IPS DF 19.7 (cell line): ENCODE results near the gene URAD.

Source experiments
- DNase-seq: peaks from one replicate; pipeline ENCODE4 v3.0.0-alpha.2; 2013; ENCODE audit warnings: low read depth, low spot score

The URAD gene

DNA sequence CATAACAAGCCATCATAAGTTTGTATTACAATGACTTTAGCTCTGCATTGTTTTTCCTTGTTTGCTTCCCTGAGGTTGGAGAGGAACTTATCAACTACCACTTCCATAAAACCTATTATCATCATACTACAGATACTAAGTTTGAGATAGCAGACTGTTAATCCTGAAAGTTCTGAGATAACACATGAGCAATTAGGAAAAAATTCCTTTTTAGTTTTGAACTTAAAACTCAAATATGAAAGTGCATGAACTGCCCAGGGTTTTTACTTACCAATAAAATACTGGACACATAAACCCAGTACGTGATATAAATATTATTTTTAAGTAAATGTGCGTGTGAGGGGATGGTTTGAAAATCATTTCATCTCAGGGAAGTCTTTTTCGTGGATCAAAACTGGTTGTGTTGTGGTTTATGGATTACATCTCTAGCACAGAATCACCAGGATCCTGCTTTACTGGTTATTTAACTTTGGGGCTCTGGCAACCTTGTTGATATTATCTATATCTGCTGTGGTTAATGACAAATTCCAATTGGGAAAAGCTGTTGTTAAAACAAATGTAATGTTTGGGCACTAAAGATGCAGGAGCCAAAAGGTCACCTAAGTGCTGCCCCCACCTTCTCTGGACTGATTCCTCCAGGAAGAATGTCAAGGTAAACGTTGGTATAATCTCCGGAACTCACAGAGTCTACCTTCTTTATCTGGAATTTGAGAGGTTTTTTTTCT, 31.8 kb downstream of the URAD start:
- DNase-seq, result no peak

DNA sequence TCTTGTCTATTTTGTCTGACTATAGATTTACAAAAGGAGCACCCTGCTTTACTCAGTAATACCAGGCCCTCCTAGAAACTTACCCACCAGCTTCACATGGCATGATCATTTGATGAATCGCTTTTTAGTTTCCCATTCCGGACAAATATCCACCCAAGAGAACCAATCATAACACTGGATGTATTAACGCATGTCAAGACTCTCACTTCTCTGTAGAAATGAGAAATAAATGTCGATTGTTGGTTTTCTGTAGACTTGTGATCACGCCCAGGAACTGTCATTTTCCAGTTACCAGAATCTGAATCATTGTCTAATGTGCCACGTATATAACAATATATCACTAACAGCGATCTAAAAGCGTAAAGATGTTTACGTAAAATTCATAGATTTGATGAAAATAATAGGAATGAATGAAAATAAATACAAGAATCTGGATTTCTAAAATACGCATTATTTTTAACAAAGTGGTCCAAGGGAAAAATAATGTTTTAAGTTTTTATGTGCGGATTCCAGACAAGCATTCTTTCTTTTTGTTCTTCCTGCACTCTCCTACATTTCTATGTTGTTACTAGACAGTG, 33.4 kb downstream of the URAD start:
- DNase-seq, result no peak

DNA sequence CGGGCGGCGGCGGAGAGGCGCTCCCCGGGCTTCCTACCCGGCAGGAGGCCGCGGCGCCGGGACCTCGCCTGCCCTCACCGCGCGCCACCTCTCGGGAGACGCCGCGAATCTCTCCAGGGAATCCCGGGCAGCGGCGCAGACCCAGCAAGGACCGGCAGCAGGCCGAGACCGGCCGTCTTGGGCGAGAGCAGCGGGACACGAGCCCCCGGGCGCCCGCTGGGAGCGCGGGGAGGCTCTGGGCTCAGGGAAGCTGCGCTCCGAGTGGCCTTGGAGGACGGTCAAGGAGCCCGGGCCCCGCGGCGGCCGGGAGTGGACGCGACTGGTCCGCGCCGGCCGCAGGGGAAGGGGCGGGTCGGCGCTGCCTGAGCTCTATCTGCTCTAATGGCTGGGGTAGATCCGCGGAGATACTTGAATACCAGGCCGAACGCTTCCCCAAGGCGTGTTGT, 34.1 kb downstream of the URAD start:
- DNase-seq, result no peak

DNA sequence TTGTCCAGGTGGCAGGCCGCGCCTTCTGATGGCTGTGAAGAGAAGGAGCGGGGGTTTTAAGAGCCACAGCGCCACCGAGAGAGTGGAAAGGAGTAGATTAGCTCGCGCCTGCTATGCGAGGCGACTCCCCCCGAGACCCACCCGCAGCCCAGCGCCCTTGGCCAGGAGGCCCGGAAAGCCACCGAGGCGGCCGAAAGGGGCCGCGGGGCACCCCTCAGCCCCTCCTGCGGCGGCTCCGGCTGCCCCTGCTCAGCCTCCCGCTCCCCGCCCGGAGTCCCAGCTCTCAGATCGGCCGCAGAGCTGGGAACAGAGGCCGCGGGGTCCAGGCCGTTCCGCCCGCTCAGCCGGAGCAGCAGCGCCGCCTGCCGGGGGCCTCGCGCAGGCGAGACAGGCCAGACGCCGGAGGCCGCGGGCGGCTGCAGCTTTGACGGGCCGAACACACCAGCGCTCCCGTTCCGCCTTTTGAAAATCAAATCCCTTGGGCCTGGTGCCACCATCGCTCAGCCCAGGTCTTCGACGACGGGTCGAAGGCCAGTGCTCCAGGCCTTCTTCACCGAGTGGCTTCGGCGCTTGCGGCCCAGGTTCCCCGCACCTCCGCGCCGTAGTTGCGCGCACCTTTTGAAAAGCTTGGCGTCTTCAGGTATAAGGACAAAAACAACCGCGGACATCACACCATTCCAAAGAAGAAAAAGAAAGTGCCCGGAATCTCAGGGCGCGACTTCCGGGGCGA, 34.7 kb downstream of the URAD start:
- DNase-seq, result no peak

DNA sequence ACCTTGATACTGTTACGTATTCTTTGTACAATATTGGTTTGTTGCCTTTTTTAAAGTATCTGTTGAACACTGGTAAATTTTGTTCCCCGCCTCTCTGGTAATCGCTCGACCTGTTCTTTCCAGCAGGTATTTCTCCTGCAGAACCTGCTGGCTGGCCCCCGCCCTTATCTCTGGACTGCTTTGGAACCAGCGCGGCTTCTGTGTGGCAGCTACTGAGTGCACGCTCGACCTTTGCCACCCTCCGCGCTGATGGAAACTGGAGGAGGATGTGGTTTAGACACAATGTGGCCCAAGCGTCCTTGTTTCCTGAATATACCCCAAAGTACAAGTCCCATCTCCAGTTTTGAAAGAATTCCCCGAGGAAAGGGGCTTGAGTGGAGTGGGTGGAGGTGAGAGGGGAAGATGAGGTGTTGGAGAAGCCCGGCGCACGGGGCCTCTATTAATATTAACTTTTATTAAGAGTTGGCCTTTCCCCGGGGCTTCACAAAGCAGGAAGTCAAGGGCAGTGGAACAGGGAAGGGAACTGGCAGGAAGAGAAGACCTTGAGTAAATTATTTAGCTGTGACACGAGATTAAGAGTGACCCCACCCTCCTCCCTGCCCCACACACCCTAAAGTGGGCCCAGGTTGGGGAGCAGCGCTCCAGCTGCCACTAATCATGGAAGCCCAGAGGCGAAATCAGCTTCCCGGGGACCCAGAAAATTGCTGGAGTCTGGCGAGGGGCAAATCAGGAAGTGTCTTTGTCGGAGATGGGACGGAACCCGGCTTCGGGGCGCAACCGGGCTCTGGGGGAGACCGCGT, 35.4 kb downstream of the URAD start:
- DNase-seq, result no peak

DNA sequence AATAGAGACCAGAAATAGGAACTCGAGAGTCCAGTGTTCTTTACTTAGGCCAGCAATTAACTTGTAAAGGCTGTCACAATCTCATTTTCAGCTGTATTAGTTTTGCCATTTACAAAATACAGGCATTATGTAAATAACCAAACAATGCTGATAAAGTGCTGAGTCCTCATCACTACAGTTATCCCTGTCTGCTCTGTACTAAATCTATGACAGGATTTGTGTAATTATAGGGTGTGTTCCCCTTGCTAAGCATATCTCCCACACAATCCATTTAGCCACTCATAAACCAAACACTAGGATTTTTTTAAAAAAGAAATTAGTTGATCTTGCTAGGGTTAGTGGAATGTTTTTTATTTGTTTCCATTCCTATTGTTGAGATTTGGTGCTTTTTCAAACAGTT, 45.5 kb downstream of the URAD start:
- no peak for DNase-seq

DNA sequence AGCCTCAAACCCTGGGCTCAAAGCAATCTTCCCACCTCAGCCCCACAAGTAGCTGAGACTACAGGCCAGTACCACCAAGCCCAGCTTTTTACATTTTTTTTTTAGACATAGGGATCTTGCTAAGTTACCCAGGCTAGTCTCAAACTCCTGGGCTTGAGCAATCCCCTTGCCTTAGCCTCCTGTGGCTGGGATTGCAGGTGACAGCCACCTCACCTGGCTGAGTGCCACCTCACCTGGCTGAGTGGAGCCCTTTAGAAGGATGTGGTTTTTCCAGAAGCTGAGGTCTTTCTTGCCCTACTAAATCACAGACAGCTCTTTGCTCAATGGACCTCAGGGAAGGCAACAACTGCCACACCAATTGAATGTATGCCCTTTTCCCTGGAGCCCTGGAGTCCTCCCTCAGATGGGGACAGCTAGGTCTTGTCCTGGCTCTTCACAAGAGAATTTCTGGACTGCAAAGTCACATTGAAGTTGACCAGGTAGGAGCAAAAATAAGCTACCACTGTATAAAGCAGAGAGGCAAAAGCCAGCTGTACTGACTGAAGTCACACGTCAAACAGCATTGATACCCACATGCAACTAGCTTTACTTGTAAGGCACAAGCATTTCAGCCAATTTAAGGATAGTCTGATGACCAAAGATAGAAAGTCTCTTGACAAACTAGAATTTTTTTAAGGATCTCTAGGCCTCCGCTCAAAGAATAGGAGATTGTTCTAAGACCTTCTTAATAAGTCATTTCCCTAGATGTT, 54.7 kb downstream of the URAD start:
- no peak for DNase-seq

DNA sequence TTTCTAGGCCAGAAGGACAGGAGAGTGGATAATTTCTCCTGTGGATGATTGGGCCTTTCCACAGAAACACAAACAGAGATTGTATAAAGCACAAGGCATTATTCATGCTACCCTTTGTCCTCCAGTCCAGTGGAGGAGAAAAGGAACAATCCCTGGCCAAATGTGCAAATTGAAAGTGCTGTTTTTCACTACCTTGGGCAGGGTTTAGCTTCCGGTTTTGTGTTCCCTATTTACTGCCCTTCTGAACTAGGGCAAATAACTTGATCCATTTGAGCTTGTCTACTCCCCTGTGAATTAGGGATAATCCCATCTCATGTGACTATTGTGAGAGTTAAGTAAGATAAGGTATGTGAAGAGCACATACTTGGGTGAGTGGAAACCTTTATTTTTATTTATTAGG, 55.4 kb downstream of the URAD start:
- no peak for DNase-seq

DNA sequence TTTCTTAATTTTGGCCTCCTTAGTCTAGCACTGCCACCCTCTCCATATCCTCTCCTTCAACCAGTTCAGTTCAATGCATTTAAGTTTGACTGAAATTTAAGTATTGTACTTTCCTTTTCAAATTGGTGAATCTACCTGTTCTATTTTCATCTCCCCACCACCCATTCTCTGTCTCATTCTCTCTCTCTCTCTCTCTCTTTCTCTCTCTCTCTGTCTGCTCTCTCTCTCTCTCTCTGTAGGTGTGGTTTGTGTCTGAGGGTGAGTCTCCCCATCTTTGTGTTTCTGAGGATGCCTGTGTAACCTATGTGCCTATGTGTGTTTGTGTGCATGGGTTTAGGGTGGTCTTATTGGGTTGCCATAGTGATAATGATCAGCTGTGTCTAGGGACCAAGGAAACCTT, 58.6 kb downstream of the URAD start:
- no peak for DNase-seq

DNA sequence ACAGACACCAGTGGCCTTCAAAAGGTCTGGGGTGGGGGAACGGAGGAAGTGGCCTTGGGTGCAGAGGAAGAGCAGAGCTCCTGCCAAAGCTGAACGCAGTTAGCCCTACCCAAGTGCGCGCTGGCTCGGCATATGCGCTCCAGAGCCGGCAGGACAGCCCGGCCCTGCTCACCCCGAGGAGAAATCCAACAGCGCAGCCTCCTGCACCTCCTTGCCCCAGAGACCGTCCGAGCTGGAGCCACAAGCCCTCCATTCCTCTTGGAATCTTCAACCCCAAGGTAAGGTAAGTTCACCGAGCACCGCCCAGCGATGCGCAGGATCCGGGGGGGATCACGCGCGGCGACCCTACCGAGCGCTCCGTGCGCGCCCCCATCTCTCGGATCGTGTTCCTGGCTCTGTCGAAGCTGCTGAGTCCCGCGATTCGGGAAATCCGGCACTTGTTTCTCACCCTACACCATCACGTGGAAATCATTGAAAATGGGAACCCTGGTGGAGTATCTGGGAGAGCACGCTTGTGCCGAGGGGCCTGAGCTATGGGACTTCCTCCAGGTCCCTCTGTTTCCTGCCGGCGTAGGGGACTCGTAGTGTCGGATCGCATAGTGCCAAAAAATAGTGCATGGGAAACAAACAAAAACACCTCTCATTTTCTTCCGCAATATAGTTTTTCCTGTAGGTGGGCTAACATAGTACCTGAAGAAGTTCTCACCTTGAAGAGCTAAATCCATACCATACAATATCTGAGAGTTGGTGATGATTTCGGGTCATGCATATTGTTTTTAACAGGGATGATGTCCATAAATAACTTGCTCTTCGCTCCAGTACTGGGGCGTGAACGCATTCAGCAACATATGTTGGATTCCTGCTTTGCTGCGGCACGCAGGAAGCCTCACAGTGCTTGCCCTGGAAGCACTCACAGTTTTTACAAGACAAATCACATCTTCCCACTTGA, 59.4 kb downstream of the URAD start:
- DNase-seq, result no peak

DNA sequence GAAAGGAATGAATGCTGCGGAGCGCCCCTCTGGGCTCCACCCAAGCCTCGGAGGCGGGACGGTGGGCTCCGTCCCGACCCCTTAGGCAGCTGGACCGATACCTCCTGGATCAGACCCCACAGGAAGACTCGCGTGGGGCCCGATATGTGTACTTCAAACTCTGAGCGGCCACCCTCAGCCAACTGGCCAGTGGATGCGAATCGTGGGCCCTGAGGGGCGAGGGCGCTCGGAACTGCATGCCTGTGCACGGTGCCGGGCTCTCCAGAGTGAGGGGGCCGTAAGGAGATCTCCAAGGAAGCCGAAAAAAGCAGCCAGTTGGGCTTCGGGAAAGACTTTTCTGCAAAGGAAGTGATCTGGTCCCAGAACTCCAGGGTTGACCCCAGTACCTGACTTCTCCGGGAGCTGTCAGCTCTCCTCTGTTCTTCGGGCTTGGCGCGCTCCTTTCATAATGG, 60.1 kb downstream of the URAD start:
- DNase-seq, result no peak
